Thoracic aorta (tissue), 2 donors: ENCODE results near the gene OXNAD1. TPM values are rescaled to one million over a fixed set of nuclear protein-coding genes. Genes with fewer than 3 reads are reported as not detected.

Experiments used
- ATAC-seq: fragments of 150-250 bp; one replicate; pipeline ENCODE4 v1.8.0; 2017; ENCODE audit warnings: low read depth; ENCODE audit not compliant: insufficient number of reproducible peaks, low FRiP score
- DNase-seq: peaks from one replicate; pipeline ENCODE4 v3.0.0-alpha.2; 2020; ENCODE audit warnings: low spot score
- H3K27ac ChIP-seq, 2 donors: fragments of 200-600 bp; sonication (generic); 1 replicate in 1 of 2; 2 replicates in 1 of 2; pipeline ENCODE4 v1.5.1; 2016; ENCODE audit warnings: mild to moderate bottlenecking in 2 of 2, moderate library complexity in 2 of 2
- H3K27me3 ChIP-seq: fragments of 200-600 bp; sonication (generic); replicated peaks from 2 replicates; pipeline ENCODE4 v1.6.0; 2016; ENCODE audit warnings: mild to moderate bottlenecking; ENCODE audit not compliant: insufficient read depth
- H3K36me3 ChIP-seq: fragments of 200-600 bp; sonication (generic); one replicate; pipeline ENCODE4 v1.5.1; 2016
- H3K4me1 ChIP-seq, 2 donors: fragments of 200-600 bp; sonication (generic); 1 replicate in 1 of 2; 2 replicates in 1 of 2; pipeline versions ENCODE4 v1.5.1 to v1.6.0; 2016; ENCODE audit warnings: low read depth in 2 of 2, mild to moderate bottlenecking in 1 of 2; ENCODE audit not compliant: control insufficient read depth in 1 of 2
- H3K4me3 ChIP-seq: fragments of 200-600 bp; sonication (generic); 2 replicates; pipeline ENCODE4 v1.5.1; 2016; ENCODE audit warnings: mild to moderate bottlenecking
- H3K9me3 ChIP-seq: fragments of 200-600 bp; sonication (generic); 2 replicates; pipeline ENCODE4 v1.5.1; 2016
- total RNA-seq, 2 donors: library from RNA; depleted of rRNA; stranded (reverse); fragments of >200 nt; gene quantifications; one replicate each; pipeline versions ENCODE4 v1.1.0 to v1.2.3, GENCODE V29; 2016
- TF ChIP-seq, protein P1 (sequence below): fragments of 200-600 bp; sonication (generic); IDR thresholded peaks from one replicate; pipeline ENCODE4 v1.5.1; 2019; ENCODE audit warnings: antibody characterized with exemption

The OXNAD1 gene
- total RNA-seq, 2 donors from 2014 or later, result 6.8 to 7.9 TPM

DNA sequence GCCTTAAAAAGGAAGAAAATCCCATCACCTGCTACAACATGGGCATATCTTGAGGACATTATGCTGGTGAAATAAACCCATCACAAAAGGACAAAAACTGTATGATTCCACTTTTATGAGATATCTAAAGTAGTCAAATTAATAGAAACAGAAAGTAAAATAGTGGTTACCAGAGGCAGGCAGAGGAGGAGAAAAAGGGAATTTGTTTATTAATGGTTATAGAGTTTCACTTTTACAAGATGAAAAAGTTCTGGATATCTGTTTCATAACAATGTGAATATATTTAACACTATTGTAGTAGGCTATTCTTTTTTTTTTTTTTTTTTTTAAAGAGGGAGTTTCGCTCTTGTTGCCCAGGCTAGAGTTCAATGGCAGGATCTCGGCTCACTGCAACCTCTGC, 40.7 kb upstream of the OXNAD1 start:
- no peaks in the 10 kb centered on the region for H3K9me3 ChIP-seq
- no peaks in the 10 kb centered on the region for H3K36me3 ChIP-seq
- ATAC-seq, result no peak
- H3K27me3 ChIP-seq, result no peaks in the 10 kb centered on the region
- H3K4me1 ChIP-seq, result no peaks in the 10 kb centered on the region
- H3K4me3 ChIP-seq, result no peak overlapping the region
- no peak overlapping the region for H3K27ac ChIP-seq
- no peak for DNase-seq
- TF ChIP-seq, protein P1, sequence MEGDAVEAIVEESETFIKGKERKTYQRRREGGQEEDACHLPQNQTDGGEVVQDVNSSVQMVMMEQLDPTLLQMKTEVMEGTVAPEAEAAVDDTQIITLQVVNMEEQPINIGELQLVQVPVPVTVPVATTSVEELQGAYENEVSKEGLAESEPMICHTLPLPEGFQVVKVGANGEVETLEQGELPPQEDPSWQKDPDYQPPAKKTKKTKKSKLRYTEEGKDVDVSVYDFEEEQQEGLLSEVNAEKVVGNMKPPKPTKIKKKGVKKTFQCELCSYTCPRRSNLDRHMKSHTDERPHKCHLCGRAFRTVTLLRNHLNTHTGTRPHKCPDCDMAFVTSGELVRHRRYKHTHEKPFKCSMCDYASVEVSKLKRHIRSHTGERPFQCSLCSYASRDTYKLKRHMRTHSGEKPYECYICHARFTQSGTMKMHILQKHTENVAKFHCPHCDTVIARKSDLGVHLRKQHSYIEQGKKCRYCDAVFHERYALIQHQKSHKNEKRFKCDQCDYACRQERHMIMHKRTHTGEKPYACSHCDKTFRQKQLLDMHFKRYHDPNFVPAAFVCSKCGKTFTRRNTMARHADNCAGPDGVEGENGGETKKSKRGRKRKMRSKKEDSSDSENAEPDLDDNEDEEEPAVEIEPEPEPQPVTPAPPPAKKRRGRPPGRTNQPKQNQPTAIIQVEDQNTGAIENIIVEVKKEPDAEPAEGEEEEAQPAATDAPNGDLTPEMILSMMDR, result no peak

DNA sequence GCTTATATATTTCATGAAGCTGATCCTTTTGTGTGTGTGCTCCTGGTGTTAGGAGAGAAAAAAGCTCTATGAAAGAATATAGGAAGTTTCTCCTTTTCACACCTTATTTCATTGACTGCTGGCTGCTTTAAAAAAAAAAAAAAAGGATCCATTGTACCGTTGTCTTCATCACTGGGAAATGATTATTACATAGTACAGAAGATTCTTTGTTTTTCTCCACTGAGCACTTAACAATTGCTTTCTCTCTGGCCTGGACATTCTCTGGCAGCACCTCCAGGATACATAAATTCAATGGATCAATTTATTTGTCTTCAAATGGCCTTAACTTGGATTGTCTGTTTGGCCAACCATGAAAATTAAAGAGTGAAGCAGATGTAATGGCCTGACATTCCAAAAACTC, 37.4 kb upstream of the OXNAD1 start:
- Histone ChIP-seq H3K27me3 (no peaks in the 10 kb centered on the region), H3K9me3 (no peaks in the 10 kb centered on the region), H3K27ac (no peak overlapping the region), H3K36me3 (no peaks in the 10 kb centered on the region), H3K4me1 (no peaks in the 10 kb centered on the region), H3K4me3 (no peak overlapping the region)
- ATAC-seq (no peak), DNase-seq (no peak)
- TF ChIP-seq, protein P1, result no peak

DNA sequence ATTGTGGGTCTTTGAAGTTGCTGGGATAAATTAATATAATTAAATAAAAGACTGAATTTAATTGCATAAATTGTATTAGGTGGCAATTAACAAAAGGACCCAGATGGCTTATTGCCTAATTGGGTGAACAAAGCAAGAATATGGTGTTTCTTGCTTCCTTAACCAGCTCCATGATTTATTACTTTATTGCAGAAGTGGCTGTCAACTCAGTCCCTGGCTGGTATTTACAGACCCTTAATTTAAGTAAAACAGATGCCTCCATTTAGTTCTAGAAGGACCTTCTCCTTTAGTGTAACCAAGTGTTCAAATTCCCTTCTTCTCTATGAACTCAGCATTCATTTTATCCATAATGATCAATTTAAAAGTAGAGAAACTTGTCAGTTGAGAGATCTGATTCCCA, 35.3 kb upstream of the OXNAD1 start:
- ATAC-seq (no peak), DNase-seq (no peak)
- Histone ChIP-seq H3K27me3 (no peaks in the 10 kb centered on the region), H3K27ac (no peak overlapping the region), H3K4me3 (no peak overlapping the region), H3K36me3 (no peaks in the 10 kb centered on the region), H3K4me1 (no peaks in the 10 kb centered on the region), H3K9me3 (no peaks in the 10 kb centered on the region)
- TF ChIP-seq, protein P1, result no peak

DNA sequence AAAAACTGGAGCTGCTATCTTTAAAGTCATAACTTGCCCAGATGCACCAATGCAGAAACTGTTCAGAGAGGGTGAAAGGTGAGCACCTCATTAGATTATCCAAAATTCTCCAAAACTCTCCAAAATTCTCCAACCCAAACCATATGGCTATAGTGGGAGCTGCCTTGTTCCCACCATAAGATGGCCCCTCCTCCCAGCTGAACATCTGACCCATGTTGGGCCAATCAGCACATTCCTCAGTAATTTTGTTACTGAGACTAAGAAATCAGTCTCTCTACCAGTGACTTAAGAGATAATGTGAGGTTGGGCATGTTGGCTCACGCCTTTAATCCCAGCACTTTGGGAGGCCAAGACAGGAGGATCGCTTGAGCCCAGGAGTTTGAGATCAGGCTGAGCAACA, 33.0 kb upstream of the OXNAD1 start:
- TF ChIP-seq, protein P1, result no peak
- H3K27ac ChIP-seq, result no peak overlapping the region
- no peak for ATAC-seq

DNA sequence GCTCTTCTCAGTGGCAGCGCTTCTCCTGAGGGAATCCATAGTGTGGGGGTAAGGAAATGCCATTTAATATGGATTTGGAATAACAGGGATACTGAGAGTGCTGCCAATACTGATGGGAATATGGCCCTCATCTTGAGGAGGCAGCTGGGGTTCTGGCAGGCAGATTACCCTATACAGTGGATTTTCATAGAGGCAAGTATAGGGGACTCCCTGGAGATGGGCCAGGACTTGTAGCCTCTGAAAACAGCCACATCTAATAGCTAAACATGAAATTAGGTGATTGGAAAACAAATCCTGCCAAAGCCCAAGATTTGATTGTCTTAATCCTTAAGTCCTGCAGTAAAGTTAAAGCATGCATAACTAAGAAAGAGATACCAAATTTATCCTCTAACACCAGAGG, 31.2 kb upstream of the OXNAD1 start:
- Histone ChIP-seq H3K36me3 (no peaks in the 10 kb centered on the region), H3K4me1 (peaks cover 7 to 16% of the 10 kb centered on the region in 2 donors), H3K4me3 (no peak overlapping the region), H3K27me3 (no peaks in the 10 kb centered on the region), H3K9me3 (no peaks in the 10 kb centered on the region), H3K27ac (no peak overlapping the region)
- ATAC-seq (no peak), DNase-seq (no peak)
- TF ChIP-seq, protein P1, result no peak

More for the DNA sequence above, 33.0 kb upstream of the OXNAD1 start:
- DNase-seq, result no peak
- peaks cover 4 to 8% of the 10 kb centered on the region in 2 donors for H3K4me1 ChIP-seq
- no peak overlapping the region for H3K4me3 ChIP-seq
- H3K27me3 ChIP-seq, result no peaks in the 10 kb centered on the region
- H3K9me3 ChIP-seq, result no peaks in the 10 kb centered on the region
- H3K36me3 ChIP-seq, result no peaks in the 10 kb centered on the region
